CD4-positive, alpha-beta T cell treated with Interleukin-4 for 4 hours (primary cell): ENCODE data around the gene PTTG1IP.

Experiments used
- DNase-seq: peaks from one replicate; pipeline ENCODE4 v3.0.0-alpha.2; 2020

PTTG1IP gene

DNA sequence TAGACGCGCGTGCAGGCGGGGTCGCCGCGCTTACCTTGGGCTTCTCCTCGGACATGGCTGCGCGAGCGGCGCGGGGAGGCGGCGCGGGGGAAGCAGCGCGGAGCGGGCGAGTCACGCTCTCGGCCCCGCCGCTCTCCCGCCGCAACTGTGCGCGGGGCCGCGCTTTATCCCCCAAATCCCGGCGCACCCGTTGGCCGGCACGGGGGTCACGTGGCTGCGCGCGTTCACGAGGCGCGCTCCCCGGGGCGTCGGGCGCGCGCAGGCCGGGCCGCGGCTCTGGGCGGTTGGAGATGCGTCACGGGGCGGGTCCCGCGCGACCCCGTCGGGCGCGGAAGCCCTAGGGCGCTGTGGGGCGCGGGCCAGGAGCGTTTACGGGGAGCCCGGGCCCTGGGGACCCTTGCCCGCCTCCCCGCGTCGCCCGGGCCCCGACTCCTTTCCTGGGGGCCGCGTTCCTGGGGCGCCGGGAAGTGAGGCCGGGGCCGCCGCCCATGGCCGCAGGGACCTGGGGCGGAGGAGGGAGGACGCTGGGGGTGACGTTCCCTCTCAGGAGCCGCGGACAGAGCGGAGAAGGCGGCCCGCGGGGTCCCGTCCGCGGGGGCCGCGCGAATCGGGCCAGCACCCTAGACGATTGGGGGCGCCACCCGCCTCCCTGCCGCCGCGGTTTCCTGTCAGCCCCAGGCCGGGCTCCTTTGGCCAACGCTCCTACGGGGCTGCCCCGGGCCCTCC lies 55.4 kb downstream of the PTTG1IP start, which contains the start of gene SUMO3:
TSS of gene SUMO3 (minus strand) at position 149 of the 726 bp plus-strand sequence. CDS start at position 55, 94 bp downstream.
- peak; percentile 84 for DNase-seq

DNA sequence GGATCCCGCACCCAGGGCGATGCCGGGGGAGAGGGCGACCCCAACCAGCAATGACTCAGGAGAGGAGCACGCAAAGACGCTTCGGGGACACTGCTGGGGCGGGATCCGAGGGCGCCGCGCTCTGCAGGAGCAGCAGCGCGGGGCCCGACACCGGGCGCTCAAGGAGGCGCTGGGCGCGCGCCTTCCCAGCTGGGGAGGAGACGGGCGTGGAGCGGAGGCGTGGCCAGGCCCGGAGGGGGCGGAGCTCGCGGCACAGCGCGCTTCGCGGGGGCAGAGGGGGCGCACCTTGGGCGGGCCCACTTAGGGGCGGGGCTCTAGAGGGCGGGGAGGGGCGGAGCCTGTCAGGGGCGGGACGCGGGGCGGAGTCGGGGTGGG lies 56.0 kb downstream of the PTTG1IP start:
- peak; percentile 89 for DNase-seq

DNA sequence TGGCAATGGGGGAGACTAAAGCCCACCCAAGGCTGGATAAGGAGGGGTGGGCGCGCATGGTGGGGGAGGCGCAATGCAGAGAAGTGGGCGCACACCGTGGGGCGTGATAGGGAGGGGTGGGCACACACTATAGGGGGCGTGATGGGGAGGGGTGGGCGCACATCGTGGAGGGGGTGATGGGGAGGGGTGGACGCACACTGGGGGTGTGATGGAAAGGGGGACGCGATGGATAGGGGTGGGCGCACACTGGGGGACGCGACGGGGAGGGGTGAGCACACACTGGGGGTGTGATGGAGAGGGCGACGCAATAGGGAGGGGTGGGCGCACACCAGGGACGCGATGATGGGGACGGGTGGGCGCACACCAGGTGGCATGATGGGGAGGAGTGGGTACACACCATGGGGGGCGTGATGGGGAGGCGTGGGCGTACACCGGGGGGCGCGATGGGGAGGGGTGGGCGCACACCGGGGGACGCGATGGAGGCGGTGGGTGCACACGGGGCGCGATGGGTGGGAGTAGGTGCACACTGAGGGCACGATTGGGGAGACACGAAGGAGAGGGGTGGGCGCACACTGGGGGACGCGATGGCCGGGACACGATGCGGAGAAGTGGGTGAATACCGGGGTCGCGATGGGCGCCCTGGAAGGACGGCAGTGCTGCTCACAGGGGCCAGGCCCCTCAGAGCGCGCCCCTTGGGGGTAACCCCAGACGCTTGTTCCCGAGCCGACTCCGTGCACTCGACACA lies 56.6 kb downstream of the PTTG1IP start:
- no peak for DNase-seq

DNA sequence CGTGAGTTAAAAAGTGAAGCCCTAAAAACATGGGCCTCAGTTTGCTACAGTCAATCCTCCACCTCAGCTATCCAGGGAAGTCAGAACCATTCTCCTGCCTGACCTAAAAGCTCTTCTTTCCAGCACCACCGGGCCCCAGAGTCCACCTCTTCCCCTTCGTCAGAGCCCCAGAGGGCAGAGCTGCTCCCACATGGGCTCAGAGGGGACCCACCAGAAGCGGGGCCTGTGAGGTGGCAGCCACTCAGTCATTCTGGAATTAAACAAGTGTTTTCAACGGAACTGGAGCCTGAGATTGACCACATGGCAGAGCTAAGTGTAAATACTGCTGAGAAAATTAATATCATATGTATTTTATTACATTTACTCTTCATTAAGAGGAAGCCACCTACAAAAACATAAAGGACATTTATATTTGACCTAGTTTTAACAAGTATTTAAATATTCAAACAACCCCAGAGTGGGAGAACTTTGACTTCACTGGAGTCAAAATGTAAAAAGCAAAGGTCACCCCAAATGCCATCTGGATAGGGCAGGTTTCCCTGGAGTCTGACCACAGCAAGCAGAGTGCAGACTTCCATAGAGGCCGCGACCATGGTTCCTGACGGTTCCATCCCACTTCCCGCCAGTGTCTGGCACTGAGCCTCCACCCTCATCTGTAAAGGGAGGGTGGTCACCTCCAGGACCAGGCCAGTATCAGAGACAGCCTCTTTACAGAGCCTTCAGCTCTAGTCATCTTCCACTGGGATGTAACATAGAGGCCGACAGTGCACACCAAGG lies 57.5 kb downstream of the PTTG1IP start:
- no peak for DNase-seq

DNA sequence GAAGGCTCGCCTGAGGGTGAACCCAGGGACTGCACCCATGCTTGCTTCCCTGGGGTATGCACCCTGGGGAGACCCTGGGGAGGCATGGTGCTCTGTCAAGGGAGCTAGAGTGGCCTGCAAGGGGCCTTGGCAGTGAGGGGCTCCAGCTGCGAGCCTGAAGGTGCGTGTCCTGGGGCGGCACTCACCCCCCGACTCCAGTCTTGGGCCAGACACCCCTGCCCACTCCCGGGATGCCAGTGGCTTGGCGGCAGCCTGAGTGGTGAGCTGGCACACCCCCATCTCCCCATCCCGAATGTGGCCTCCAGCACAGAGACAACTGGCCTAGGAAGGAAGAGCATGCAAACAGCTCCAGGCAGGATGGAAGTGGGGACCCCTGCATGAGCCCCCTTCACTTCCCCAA lies 58.3 kb downstream of the PTTG1IP start:
- DNase-seq: no peak

DNA sequence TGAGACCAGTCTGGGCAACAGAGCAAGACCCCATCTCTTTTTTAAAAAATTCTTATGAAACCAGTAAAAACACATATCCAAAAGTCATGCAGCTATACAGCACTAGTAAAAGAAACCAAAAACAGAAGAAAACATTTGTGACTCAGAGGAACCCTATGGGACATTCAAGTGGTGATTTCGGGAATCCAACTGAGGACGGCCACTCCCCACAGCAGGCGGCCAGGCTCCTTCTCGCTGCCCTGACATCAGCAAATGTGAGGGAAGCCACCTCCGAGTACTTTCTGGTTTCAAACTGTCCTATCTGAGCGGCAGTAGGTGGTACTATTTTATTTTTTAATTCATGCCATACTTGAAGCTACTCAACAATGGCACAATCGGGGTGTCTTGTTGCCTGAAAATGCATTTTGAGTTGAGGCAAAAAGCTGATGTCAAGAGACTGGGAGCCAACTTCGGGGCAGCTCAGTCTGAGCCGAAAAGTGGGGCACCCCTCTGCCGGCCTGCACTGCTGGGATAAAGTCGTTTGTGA lies 58.9 kb downstream of the PTTG1IP start:
- DNase-seq: no peak

DNA sequence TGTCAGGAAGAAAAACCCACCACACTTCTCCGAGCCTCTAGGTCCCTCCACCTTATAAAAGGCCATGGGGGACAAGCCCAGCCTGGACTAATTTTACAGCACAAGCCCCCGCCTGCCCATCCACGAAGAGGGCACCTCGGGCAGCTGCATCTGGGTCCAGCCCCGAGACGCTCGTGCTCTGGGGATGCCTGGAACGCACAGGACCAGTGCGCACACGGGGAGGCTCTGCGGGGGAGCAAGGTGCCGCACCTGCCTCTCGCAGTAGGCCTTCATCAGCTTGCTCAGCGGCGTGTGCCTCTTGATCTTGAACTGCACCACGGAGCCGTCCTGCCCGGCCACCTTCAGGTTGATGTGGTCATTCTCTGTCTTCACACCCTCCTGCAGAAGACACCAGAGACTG lies 59.8 kb downstream of the PTTG1IP start:
- DNase-seq: no peak

DNA sequence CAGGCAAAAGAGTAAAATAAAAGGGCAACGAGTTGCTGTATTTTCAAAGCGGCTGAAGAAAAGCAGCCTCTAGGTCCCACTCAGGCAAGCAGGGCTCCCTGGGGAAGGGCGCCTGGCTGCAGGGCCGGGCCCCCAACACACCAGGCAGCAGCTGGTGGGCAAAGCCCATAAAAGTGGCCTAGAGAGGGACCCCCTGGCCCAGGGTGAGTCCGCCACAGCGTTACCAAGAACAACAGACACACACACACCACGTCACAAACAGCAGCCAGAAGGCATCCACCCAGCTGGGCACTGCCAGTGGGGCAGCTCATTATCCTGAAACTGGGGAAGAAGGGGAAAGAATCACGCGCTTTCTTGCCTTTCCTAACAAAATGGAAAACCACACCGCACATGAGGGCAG lies 60.3 kb downstream of the PTTG1IP start:
- DNase-seq: no peak

DNA sequence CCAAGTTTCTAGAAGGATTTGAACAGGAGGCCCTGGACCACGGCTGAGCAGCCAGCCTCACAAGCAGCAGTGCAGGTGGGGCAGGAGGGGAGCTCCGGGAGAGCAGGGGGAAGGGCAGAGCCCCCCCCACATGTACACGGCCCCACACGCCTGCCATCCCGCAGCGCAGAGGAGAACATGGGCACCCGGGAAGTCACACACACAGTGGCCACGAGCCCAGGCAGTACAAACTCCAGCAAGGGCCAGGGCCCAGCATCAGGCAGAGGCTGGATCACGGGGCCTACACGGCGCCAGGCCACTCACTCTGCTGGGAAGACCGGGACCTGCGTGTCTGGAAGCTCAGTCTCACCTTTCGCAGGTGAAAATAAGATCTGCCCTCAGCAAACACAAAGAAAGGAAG lies 60.9 kb downstream of the PTTG1IP start:
- no peak for DNase-seq

DNA sequence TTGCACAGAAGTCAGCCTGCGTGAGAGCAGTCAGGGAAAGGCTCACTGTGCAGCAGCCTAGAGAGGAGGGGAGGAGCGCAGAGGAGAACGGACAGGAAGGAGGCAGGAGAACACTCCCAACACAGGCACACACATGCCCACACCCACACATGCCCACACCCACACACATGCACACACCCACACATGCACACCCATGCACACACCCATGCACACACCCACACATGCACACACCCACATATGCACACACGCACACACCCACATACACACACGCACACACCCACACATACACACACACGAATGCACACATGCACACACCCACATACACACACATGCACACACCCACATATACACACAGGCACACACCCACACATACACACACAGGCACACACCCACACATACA lies 62.7 kb downstream of the PTTG1IP start:
- no peak for DNase-seq

DNA sequence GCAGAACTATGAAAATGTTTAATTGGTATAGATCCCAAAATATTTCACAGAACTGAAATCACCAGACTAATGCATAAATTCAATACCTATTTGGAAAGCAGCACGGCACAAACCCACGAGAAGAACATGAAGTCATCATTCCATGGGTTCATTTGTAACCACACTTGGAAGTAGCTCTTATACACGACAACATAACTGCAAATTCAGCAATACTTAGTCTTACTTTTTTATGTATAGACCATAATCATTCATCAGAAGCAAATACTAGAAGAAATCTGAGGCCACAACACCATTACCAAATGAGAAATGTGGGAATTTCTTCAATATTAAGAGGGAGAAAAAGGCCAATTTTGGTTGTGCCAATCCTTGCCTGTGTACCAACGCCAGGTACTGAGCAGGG lies 67.6 kb downstream of the PTTG1IP start:
- DNase-seq: no peak

DNA sequence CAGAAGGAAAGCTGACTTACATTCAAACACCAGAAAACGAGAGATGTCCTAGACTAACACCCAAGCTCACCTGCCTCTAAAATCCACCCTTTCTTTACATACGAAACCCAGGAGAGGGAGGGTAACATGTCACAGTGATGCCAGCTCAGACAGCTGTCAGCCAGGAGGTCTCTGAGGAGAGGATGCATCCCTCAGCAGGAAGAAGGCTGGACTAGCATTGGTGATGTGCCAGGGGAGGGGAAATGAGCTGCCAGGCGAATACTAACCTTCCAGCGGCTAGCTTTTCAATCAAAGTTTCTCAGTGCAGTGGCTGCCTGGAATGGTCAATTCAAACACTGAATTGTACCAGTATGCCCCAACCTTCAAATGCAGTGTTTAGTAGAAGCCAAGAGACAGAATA lies 68.3 kb downstream of the PTTG1IP start:
- no peak for DNase-seq

DNA sequence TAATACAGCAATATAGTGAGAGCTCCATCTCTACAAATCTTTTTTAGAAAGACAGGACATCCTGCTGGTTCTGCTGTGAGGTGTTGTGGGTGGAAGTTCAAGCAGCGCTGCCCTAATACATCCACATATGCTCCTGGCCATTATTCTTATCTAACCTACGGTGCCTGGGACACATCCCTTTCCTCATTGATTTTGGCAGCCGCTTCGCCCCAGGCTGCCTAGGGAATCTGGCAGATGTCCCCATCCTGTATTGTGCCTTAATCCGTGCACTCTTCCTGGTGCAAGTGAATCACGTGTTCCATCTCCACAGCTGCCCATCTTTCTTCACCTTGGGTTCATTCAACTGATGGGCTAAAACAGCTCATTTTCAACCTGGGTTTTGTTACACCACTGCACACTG lies 68.7 kb downstream of the PTTG1IP start:
- DNase-seq: no peak

DNA sequence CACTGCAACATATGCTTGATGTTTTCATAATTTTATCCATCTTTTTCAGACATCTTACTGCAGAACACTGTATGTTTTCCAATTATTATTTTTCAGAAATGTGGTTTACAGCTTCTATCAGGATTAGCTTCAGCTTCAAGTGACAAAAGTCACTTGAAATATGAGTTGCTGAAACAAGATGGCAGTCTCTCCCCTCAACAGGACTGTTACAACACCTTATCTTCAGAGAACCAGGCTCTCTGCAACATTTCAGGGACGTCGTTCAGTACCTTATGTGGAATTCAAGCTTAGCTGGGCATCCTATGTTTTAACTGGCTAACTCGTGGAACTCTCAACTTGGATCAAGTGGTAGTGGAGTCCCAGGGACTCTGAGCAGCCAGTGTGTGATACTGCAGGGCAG lies 69.8 kb downstream of the PTTG1IP start:
- no peak for DNase-seq

DNA sequence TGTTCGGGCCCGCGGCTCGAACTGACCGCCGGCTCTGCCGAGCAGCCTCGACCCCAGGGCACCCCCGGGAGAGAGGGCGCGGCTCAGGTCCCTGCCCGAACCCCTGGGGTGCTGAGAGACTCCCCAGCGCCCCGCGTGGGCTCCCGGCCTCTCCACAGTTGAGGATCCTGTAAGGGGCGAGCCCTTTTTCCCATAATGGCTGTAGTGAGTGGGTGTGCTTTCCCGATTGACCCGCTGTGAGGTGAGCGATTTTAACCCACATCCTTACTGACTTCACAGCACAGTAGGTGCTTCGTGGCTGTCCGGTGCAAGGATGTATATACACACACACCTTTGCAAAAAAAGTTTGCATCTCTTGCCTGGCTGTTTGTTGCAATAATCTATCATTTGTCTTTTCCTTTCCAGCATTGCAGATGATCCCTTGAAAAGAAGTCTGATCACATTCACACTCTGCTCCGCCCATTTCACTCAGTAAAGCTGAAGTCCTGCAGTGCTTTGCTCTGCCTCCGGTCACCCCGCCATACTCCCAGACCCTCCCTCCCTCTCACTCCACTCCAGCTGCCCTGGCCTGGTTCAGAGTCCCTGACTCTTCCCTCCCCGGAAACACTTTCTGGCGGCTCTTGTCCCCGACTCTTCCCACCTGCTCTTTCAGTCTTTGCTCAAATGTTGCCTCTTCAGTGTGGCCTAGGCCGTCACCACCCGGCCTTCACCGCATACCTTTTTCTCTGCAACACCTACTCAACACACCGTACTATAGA lies 70.9 kb downstream of the PTTG1IP start:
- no peak for DNase-seq

DNA sequence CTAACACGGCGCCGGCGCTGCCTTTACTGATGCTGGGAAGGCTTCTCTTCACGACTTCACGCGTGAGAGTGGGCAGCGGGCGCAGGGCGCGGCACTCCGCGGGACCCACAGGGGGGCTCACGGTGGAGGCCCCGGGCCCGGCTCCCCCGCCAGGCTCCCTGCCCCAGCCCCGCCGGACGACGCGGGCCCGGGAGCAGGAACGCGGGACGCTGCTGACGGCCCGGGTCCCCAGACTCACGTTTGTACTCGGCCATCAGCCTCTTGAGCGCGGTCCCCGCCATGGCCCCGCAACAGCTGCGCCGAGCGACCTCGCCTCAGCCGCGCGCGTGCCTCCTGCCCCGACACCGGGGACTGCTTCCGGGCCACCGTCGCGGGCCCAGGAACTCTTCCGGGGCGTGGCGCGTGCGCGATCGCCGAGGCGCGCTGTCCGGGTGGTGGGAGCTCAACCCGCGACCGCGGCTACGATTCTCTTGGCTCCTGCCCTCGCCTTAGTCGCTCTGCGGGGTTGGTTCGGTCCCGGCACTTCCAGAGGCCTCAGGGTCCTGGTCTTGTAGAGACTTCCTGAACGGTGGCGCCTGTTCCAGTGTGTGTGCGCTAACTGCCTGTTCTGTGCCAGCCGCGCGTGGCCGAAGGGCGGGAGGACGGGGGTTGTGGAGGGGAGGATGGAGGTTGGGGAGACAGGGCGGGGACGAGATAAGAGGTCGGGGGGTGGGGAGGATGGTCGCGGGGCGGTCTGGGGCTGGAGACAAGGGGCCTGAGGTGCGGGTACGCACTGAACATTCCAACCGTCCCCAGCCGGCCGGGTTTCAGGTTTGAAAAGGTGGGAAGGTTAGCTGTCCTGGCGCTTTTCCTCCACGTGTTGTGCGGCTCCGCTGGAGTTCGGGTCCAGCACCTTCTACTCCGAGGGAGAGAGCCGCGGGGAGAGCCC lies 71.8 kb downstream of the PTTG1IP start, which contains the start of gene UBE2G2:
TSS of gene UBE2G2 (minus strand) at position 353 of the 928 bp plus-strand sequence. CDS start at position 281, 72 bp downstream.
- DNase-seq: peak; percentile 84

DNA sequence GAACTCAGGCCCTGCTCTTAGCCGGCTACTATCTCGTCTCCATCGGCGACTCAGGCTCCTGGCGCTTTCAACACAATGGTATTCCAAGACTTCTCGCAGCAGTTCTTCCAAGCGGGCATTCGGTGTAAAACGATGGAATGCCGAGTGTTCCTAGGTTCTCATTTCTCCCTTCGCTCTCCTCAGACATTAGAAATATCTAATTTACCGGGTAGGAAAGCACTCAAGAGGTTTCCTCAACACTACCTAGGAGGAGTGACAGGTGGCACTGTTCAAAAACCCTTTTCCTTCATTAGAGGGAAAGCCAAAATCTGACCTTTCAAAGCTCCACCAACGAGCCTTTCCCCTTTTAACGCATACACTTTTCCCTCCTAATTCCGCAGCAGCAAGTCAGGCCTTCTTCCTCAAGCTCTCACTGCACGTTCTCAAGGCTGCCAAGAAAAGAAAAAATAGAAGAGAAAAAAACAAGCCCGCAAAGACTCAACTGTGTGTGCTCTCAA lies 72.5 kb downstream of the PTTG1IP start:
- DNase-seq: peak; percentile 52

DNA sequence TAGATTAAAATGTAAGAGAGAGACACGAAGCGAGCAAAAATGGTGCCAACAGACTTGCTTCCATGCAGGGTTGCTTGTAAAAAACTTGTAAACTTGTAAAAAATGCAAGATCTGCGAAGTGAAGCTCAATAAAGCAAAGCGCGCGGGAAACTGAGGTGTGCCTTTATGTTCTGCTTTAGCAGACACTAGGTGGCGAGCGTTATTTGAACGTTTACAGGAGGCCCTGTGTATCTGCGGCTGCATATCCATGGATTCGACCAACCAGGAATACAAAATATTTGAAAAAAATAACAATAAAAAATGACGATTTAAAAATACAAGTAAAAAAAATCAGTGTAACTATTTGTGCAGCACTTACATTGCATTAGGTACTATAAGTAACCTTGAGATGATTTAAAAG lies 73.4 kb downstream of the PTTG1IP start:
- no peak for DNase-seq

DNA sequence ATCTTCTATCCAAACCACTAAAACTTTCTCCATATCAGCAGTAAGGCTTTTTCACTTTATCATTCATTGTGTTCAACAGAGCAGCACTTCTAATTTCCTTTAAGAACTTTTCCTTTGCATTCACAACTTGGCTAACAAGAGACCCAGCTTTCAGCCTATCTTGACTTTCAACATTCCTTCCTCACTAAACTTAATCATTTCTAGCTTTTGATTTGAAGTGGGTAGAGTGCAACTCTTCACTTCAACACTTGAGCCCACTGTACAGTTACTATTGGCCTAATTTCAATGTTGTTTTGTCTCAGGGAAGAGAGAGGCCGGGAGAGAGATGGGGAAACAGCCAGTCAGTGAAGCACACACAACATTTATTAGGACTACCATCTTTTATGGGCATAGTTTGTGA lies 73.8 kb downstream of the PTTG1IP start:
- DNase-seq: no peak
